ENCODE data around the gene POLR2F. TPM values are rescaled to one million over a fixed set of nuclear protein-coding genes. Genes with fewer than 3 reads are reported as not detected.

The POLR2F gene
- polyA plus RNA-seq, 1 donor from 2014 or later: 195 TPM

- Histone ChIP-seq H3K79me2 (replicated peaks; ENCODE audit: insufficient read depth, low read length) (no peaks in the 10 kb centered on the region), H3K4me3 (ENCODE audit: low read length) (no peak overlapping the region), H3K4me2 (ENCODE audit: low read length) (no peak overlapping the region), H3F3A (ENCODE audit: insufficient read depth, low read length, poor library complexity, severe bottlenecking) (no peaks in the 10 kb centered on the region), H3K9me3 (ENCODE audit: low read length) (no peaks in the 10 kb centered on the region), H2AFZ (ENCODE audit: low read depth, low read length) (no peak overlapping the region), H3K9ac (ENCODE audit: low read length) (no peak overlapping the region), H3K9me2 (ENCODE audit: insufficient read depth, low read length) (no peaks in the 10 kb centered on the region), H4K20me1 (ENCODE audit: insufficient read depth) (no peaks in the 10 kb centered on the region), H3K36me3 (ENCODE audit: insufficient read depth, low read length) (no peaks in the 10 kb centered on the region), H3K27me3 (ENCODE audit: insufficient read depth, low read depth, low read length) (no peaks in the 10 kb centered on the region), H3K27ac (ENCODE audit: low read length) (no peak overlapping the region)
- TF ChIP-seq POLR2AphosphoS5 (IDR thresholded peaks at IDR 0.05) (no peak), TAF1 (IDR thresholded peaks at IDR 0.05; ENCODE audit: low read depth) (no peak), SMC3 (conservative IDR thresholded peaks at IDR 0.05; ENCODE audit: poor library complexity) (no peak)
- TF ChIP-seq, protein P1, sequence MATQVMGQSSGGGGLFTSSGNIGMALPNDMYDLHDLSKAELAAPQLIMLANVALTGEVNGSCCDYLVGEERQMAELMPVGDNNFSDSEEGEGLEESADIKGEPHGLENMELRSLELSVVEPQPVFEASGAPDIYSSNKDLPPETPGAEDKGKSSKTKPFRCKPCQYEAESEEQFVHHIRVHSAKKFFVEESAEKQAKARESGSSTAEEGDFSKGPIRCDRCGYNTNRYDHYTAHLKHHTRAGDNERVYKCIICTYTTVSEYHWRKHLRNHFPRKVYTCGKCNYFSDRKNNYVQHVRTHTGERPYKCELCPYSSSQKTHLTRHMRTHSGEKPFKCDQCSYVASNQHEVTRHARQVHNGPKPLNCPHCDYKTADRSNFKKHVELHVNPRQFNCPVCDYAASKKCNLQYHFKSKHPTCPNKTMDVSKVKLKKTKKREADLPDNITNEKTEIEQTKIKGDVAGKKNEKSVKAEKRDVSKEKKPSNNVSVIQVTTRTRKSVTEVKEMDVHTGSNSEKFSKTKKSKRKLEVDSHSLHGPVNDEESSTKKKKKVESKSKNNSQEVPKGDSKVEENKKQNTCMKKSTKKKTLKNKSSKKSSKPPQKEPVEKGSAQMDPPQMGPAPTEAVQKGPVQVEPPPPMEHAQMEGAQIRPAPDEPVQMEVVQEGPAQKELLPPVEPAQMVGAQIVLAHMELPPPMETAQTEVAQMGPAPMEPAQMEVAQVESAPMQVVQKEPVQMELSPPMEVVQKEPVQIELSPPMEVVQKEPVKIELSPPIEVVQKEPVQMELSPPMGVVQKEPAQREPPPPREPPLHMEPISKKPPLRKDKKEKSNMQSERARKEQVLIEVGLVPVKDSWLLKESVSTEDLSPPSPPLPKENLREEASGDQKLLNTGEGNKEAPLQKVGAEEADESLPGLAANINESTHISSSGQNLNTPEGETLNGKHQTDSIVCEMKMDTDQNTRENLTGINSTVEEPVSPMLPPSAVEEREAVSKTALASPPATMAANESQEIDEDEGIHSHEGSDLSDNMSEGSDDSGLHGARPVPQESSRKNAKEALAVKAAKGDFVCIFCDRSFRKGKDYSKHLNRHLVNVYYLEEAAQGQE (IDR thresholded peaks at IDR 0.05; ENCODE audit: borderline replicate concordance): no peak
- TF ChIP-seq, protein P2, sequence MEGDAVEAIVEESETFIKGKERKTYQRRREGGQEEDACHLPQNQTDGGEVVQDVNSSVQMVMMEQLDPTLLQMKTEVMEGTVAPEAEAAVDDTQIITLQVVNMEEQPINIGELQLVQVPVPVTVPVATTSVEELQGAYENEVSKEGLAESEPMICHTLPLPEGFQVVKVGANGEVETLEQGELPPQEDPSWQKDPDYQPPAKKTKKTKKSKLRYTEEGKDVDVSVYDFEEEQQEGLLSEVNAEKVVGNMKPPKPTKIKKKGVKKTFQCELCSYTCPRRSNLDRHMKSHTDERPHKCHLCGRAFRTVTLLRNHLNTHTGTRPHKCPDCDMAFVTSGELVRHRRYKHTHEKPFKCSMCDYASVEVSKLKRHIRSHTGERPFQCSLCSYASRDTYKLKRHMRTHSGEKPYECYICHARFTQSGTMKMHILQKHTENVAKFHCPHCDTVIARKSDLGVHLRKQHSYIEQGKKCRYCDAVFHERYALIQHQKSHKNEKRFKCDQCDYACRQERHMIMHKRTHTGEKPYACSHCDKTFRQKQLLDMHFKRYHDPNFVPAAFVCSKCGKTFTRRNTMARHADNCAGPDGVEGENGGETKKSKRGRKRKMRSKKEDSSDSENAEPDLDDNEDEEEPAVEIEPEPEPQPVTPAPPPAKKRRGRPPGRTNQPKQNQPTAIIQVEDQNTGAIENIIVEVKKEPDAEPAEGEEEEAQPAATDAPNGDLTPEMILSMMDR (IDR thresholded peaks at IDR 0.05; ENCODE audit: poor library complexity, severe bottlenecking): no peak
These were observed 12.7 kb upstream of the POLR2F start for GRCh38 chr22:37940698-37941376.

- Histone ChIP-seq H2AFZ (ENCODE audit: low read depth, low read length) (no peak overlapping the region), H3F3A (ENCODE audit: insufficient read depth, low read length, poor library complexity, severe bottlenecking) (no peaks in the 10 kb centered on the region), H3K4me3 (ENCODE audit: low read length) (no peak overlapping the region), H4K20me1 (ENCODE audit: insufficient read depth) (no peaks in the 10 kb centered on the region), H3K9me2 (ENCODE audit: insufficient read depth, low read length) (no peaks in the 10 kb centered on the region), H3K27me3 (ENCODE audit: insufficient read depth, low read depth, low read length) (no peaks in the 10 kb centered on the region), H3K9me3 (ENCODE audit: low read length) (no peaks in the 10 kb centered on the region), H3K9ac (ENCODE audit: low read length) (no peak overlapping the region), H3K79me2 (replicated peaks; ENCODE audit: insufficient read depth, low read length) (no peaks in the 10 kb centered on the region), H3K27ac (ENCODE audit: low read length) (no peak overlapping the region), H3K36me3 (ENCODE audit: insufficient read depth, low read length) (no peaks in the 10 kb centered on the region), H3K4me2 (ENCODE audit: low read length) (no peak overlapping the region)
- TF ChIP-seq MXI1 (conservative IDR thresholded peaks at IDR 0.05; ENCODE audit: poor library complexity, severe bottlenecking): no peak
- no peak for TF ChIP-seq EP300 (conservative IDR thresholded peaks at IDR 0.05; ENCODE audit: poor library complexity, severe bottlenecking)
- no peak for TF ChIP-seq RAD21 (conservative IDR thresholded peaks at IDR 0.05)
- TF ChIP-seq, protein P1 (IDR thresholded peaks at IDR 0.05; ENCODE audit: borderline replicate concordance): no peak
- TF ChIP-seq, protein P2 (IDR thresholded peaks at IDR 0.05; ENCODE audit: poor library complexity, severe bottlenecking): no peak
- TF ChIP-seq EZH2 (IDR thresholded peaks at IDR 0.05; ENCODE audit: borderline replicate concordance, insufficient read depth, low read length, poor library complexity, severe bottlenecking): no peak
These were observed 11.4 kb upstream of the POLR2F start for GRCh38 chr22:37942133-37942532.
